Motor neuron (in vitro differentiated cells): ENCODE measurements around the gene FYB1. TPM values are rescaled to one million over a fixed set of nuclear protein-coding genes. Genes with fewer than 3 reads are reported as not detected.
A peak's percentile ranks its signal among the peaks of the same experiment; 100 is the strongest.

Experiments used
- ATAC-seq, 8 experiments: fragments of 200-7000 bp; cut with Tn5 transposase; replicated peaks in 6 of 8; 2 replicates each; pipeline ENCODE4 v1.8.0; 2021; ENCODE audit warnings: mild to moderate bottlenecking in 8 of 8, moderate library complexity in 8 of 8
- H3K27ac ChIP-seq, 2 donors: fragments of 250-450 bp; sonication (Bioruptor Pico); 2 replicates each; pipeline ENCODE4 v1.9.0; 2021; ENCODE audit warnings: antibody characterized with exemption in 2 of 2, mild to moderate bottlenecking in 2 of 2, moderate library complexity in 1 of 2
- H3K4me1 ChIP-seq, 2 donors: fragments of 250-450 bp; sonication (Bioruptor Pico); replicated peaks in 1 of 2; 2 replicates each; pipeline ENCODE4 v1.6.1; 2021; ENCODE audit warnings: antibody characterized with exemption in 2 of 2, mild to moderate bottlenecking in 2 of 2, moderate library complexity in 1 of 2
- H3K4me3 ChIP-seq, 5 donors: fragments of 250-450 bp; sonication (Bioruptor Pico); 2 replicates each; pipeline ENCODE4 v1.9.0; 2021; ENCODE audit warnings: antibody characterized with exemption in 5 of 5, mild to moderate bottlenecking in 5 of 5, moderate library complexity in 4 of 5
- WGBS, 10 experiments: fragments of 450-650 bp; shearing (Covaris generic); methylation state at CpG; one replicate each; pipeline ENCODE4 v1.0.0; 2022; 5-methylcytosine and 5-hydroxymethylcytosine counted together
- in situ Hi-C, 9 experiments: fragments of 400-800 bp; cut with MboI; loops; one replicate each; pipeline ENCODE4 v1.15.0; 2021; ENCODE audit warnings: low sequenced_read_pairs in 9 of 9, low pct_unique_long_range_greater_than_20kb in 2 of 9; ENCODE audit not compliant: unreplicated experiment in 9 of 9
- total RNA-seq, 8 experiments: library from RNA; unstranded; fragments of 300-600 nt; gene quantifications; 2 replicates each; pipeline versions ENCODE4 v1.2.3 to v1.2.4, GENCODE V29; 2022

Gene FYB1
- total RNA-seq, 8 experiments from 2014 or later = under 0.01 to 16.7 (median 1.1) TPM; not detected in 1

GRCh38 chr5:39149966-39150365, 69.4 kb downstream of the FYB1 start:
- Histone ChIP-seq H3K4me3 (no peak overlapping the region), H3K4me1 (no peaks in the 10 kb centered on the region), H3K27ac (no peak overlapping the region)
- in situ Hi-C loops = loop anchor here in 2 of 9 experiments (25.0 kb wide), 1 partner anchor 137 kb away; no protein-coding TSS in a partner anchor
- ATAC-seq = no peak
- WGBS, 10 experiments = 72 to 90% (median 81%) methylated on average over 1 to 4 of the region's 4 CpGs; no CpG with 5 or more reads in 1 of the 10 experiments

GRCh38 chr5:39148983-39149534, 70.3 kb downstream of the FYB1 start:
- in situ Hi-C loops = loop anchor here in 2 of 9 experiments (25.0 kb wide), 1 partner anchor 138 kb away; no protein-coding TSS in a partner anchor
- ATAC-seq = peak in 3 of 8 experiments; percentile 26 to 30 (median 28)
- no peak overlapping the region for H3K27ac ChIP-seq
- no peak overlapping the region for H3K4me3 ChIP-seq
- no peaks in the 10 kb centered on the region for H3K4me1 ChIP-seq

- in situ Hi-C loops = loop anchor here in 2 of 9 experiments (25.0 kb wide), 1 partner anchor 140 kb away; no protein-coding TSS in a partner anchor
- Histone ChIP-seq H3K27ac (no peak overlapping the region), H3K4me1 (no peaks in the 10 kb centered on the region), H3K4me3 (no peak overlapping the region)
- WGBS, 10 experiments = 40 to 90% (median 65%) methylated on average over 1 to 4 of the region's 4 CpGs; no CpG with 5 or more reads in 2 of the 10 experiments
- no peak for ATAC-seq
These were observed 72.4 kb downstream of the FYB1 start for GRCh38 chr5:39146831-39147540.

GRCh38 chr5:39143151-39143860, 76.1 kb downstream of the FYB1 start:
- 80 to 100% (median 94%) methylated on average over 1 to 3 of the region's 3 CpGs; no CpG with 5 or more reads in 1 of the 10 experiments for WGBS, 10 experiments
- Histone ChIP-seq H3K4me3 (no peak overlapping the region), H3K4me1 (no peaks in the 10 kb centered on the region), H3K27ac (no peak overlapping the region)
- ATAC-seq = no peak
- in situ Hi-C loops = loop anchor here in 2 of 9 experiments (25.0 kb wide), 1 partner anchor 144 kb away; no protein-coding TSS in a partner anchor

GRCh38 chr5:39140558-39141168, 78.7 kb downstream of the FYB1 start:
- Histone ChIP-seq H3K27ac (no peak overlapping the region), H3K4me3 (no peak overlapping the region), H3K4me1 (no peaks in the 10 kb centered on the region)
- 60 to 97% (median 82%) methylated on average over 3 to 7 of the region's 7 CpGs for WGBS, 10 experiments
- in situ Hi-C loops = loop anchor here in 2 of 9 experiments (25.0 kb wide), 1 partner anchor 147 kb away; no protein-coding TSS in a partner anchor
- ATAC-seq = no peak

- in situ Hi-C loops = loop anchor here in 2 of 9 experiments (25.0 kb wide), 1 partner anchor 148 kb away; no protein-coding TSS in a partner anchor
- no peaks in the 10 kb centered on the region for H3K4me1 ChIP-seq
- peak in 1 of 8 experiments; percentile 55 for ATAC-seq
- no peak overlapping the region for H3K4me3 ChIP-seq
- H3K27ac ChIP-seq = no peak overlapping the region
- WGBS, 10 experiments = 4 to 95% (median 86%) methylated on average over 1 to 2 of the region's 2 CpGs; no CpG with 5 or more reads in 1 of the 10 experiments
These were observed 80.5 kb downstream of the FYB1 start for GRCh38 chr5:39138892-39139291.

GRCh38 chr5:39137819-39138451, 81.4 kb downstream of the FYB1 start:
- no peak for ATAC-seq
- Histone ChIP-seq H3K27ac (no peak overlapping the region), H3K4me3 (no peak overlapping the region), H3K4me1 (no peaks in the 10 kb centered on the region)
- in situ Hi-C loops = loop anchor here in 2 of 9 experiments (25.0 kb wide), 1 partner anchor 149 kb away; no protein-coding TSS in a partner anchor
- WGBS, 10 experiments = 60 to 100% (median 73%) methylated on average over 2 to 9 of the region's 9 CpGs

- 63 to 100% (median 100%) methylated on average over 2 of the region's 2 CpGs; no CpG with 5 or more reads in 1 of the 10 experiments for WGBS, 10 experiments
- Histone ChIP-seq H3K4me1 (no peaks in the 10 kb centered on the region), H3K27ac (no peak overlapping the region), H3K4me3 (no peak overlapping the region)
- ATAC-seq = no peak
- in situ Hi-C loops = loop anchor here in 2 of 9 experiments (25.0 kb wide), 1 partner anchor 150 kb away; no protein-coding TSS in a partner anchor
These were observed 82.0 kb downstream of the FYB1 start for GRCh38 chr5:39137391-39137790.

GRCh38 chr5:39132792-39133191, 86.6 kb downstream of the FYB1 start:
- Histone ChIP-seq H3K4me3 (no peak overlapping the region), H3K4me1 (no peaks in the 10 kb centered on the region), H3K27ac (no peak overlapping the region)
- in situ Hi-C loops = loop anchor here in 2 of 9 experiments (25.0 kb wide), 1 partner anchor 155 kb away; no protein-coding TSS in a partner anchor
- ATAC-seq = peak in 2 of 8 experiments; percentile 29 to 49
- 0 to 80% (median 51%) methylated on average over 1 to 3 of the region's 3 CpGs; no CpG with 5 or more reads in 1 of the 10 experiments for WGBS, 10 experiments

GRCh38 chr5:39132128-39132447, 87.3 kb downstream of the FYB1 start:
- ATAC-seq = peak in 1 of 8 experiments; percentile 26
- WGBS, 10 experiments = 8 to 83% (median 58%) methylated on average over 1 to 3 of the region's 3 CpGs; no CpG with 5 or more reads in 4 of the 10 experiments
- in situ Hi-C loops = loop anchor here in 2 of 9 experiments (25.0 kb wide), 1 partner anchor 155 kb away; no protein-coding TSS in a partner anchor
- Histone ChIP-seq H3K4me1 (no peaks in the 10 kb centered on the region), H3K27ac (no peak overlapping the region), H3K4me3 (no peak overlapping the region)

GRCh38 chr5:39131210-39132127, 87.9 kb downstream of the FYB1 start:
- 14 to 100% (median 72%) methylated on average over 1 to 3 of the region's 3 CpGs; no CpG with 5 or more reads in 1 of the 10 experiments for WGBS, 10 experiments
- in situ Hi-C loops = loop anchor here in 2 of 9 experiments (25.0 kb wide), 1 partner anchor 156 kb away; no protein-coding TSS in a partner anchor

More at GRCh38 chr5:39131210-39132127, 87.9 kb downstream of the FYB1 start:
- H3K27ac ChIP-seq = no peak overlapping the region
- ATAC-seq = peak in 1 of 8 experiments; percentile 22
- H3K4me3 ChIP-seq = no peak overlapping the region
- H3K4me1 ChIP-seq = no peaks in the 10 kb centered on the region
